SK-N-MC (cell line): ENCODE results near the gene PRRC2B.

Experiments
- EZH2 ChIP-seq: fragments of 200-600 bp; sonication (generic); IDR thresholded peaks from one replicate; pipeline ENCODE4 v1.6.1; 2017; ENCODE audit warnings: antibody characterized with exemption
- POLR2AphosphoS5 ChIP-seq: IDR thresholded peaks from 2 replicates; pipeline ENCODE4 v1.6.1; 2012; ENCODE audit warnings: mild to moderate bottlenecking, low read depth, low read length, borderline replicate concordance

DNA sequence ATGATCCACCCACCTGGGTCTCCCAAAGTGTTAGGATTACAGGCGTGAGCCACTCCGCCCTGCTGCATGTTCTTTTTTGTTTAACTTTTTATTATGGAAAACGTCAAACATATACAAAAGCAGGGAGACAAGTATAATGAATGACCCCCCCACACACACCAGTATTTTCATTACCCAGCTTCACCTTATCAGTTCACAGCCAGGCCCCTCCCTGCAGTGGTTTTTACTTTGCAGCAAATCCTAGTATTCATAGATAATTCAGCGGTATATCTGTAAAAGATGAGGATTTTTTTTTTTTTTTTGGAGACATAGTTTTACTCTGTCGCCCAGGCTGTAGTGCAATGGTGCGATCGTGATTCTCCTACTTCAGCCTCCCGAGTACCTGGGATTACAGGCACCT, 111.1 kb downstream of the PRRC2B start:
- TF ChIP-seq EZH2 (no peak), POLR2AphosphoS5 (no peak)
